ENCODE results near the gene SMTNL1. TPM values are rescaled to one million over a fixed set of nuclear protein-coding genes. Genes with fewer than 3 reads are reported as not detected.

Gene SMTNL1
- total and polyA plus RNA-seq, 9 of the 15 experiments (the other 6 are each of a cell fraction or from before 2014, with no cell fraction given) = not detected

DNA sequence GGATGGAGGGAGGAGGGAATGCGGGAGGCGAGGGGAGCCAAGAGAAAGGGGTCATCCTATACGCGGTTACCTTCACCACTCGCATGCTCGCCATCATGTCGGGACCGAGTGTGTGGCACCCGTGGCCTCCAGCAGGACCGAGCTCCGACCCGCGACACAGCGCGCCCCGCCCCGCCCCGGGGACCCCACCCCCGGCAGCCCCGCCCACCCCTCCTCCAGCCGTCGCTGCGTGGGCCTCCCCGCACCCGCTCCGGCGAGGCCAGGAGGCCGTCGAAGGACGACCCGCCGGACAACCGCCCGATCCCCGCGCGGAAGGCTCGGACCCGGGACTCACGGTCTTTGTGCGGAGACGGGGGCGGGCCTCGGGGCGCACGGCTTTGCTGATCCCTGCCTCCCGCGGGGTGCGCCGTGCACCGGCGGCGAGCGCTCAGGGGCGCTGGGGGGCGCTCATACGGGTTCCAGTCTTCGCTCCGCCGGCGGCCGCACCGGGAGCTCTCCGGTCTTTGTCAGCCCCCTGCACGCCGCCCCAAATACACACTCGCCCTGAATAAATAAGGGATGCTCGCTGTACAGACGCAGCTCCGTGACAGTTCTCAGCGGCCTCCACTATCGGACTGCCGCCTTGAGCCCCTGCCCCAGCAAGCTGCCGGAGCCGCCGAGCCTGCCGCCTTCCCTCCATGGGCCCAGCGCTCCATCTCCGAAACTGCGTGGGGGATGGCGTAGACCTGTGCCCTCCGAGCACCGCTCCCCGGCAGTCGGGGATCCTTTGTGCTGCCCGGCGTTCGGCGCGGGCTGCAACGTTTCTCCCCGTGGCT lies 30.3 kb downstream of the SMTNL1 start, which contains the start of gene UBE2L6 (continued):
- TF ChIP-seq CHD4 (IDR thresholded peaks at IDR 0.05; ENCODE audit: insufficient read depth, insufficient replicate concordance, low read depth, low read length, poor library complexity, severe bottlenecking) = no peak
- TF ChIP-seq ZNF324 (CRISPR knock-in tag; IDR thresholded peaks at IDR 0.05) = no peak
- no peak for TF ChIP-seq GMEB1 (CRISPR knock-in tag; IDR thresholded peaks at IDR 0.05)
- TF ChIP-seq NR3C1 (CRISPR knock-in tag; IDR thresholded peaks at IDR 0.05) = no peak
- no peak for TF ChIP-seq HLTF (IDR thresholded peaks at IDR 0.05)
- no peak for TF ChIP-seq POLR2AphosphoS2 (IDR thresholded peaks at IDR 0.05; ENCODE audit: low read length)
- TF ChIP-seq THRAP3 (IDR thresholded peaks at IDR 0.05; ENCODE audit: borderline replicate concordance) = no peak
- no peak for TF ChIP-seq ZNF436 (CRISPR knock-in tag; IDR thresholded peaks at IDR 0.05)
- TF ChIP-seq STAT5A (IDR thresholded peaks at IDR 0.05; ENCODE audit: borderline replicate concordance, low read length) = no peak
- TF ChIP-seq, protein P1, sequence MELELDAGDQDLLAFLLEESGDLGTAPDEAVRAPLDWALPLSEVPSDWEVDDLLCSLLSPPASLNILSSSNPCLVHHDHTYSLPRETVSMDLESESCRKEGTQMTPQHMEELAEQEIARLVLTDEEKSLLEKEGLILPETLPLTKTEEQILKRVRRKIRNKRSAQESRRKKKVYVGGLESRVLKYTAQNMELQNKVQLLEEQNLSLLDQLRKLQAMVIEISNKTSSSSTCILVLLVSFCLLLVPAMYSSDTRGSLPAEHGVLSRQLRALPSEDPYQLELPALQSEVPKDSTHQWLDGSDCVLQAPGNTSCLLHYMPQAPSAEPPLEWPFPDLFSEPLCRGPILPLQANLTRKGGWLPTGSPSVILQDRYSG (tag; conservative IDR thresholded peaks at IDR 0.05; ENCODE audit: low read depth) = no peak
- no peak for TF ChIP-seq TBP (optimal IDR thresholded peaks at IDR 0.05; ENCODE audit: low read depth, low read length)
- no peak for TF ChIP-seq TSC22D4 (tag; IDR thresholded peaks at IDR 0.05)
- no peak for TF ChIP-seq RHOXF2B (CRISPR knock-in tag; conservative IDR thresholded peaks at IDR 0.05)
- no peak for TF ChIP-seq NUFIP1 (IDR thresholded peaks at IDR 0.05; ENCODE audit: partially characterized antibody)
- 0 out of 2 replicates have a peak, but pooled peaks have one; percentile 53 for TF ChIP-seq IRF1 (CRISPR knock-in tag; IDR thresholded peaks at IDR 0.05; ENCODE audit: borderline replicate concordance)
- TF ChIP-seq, protein P2, sequence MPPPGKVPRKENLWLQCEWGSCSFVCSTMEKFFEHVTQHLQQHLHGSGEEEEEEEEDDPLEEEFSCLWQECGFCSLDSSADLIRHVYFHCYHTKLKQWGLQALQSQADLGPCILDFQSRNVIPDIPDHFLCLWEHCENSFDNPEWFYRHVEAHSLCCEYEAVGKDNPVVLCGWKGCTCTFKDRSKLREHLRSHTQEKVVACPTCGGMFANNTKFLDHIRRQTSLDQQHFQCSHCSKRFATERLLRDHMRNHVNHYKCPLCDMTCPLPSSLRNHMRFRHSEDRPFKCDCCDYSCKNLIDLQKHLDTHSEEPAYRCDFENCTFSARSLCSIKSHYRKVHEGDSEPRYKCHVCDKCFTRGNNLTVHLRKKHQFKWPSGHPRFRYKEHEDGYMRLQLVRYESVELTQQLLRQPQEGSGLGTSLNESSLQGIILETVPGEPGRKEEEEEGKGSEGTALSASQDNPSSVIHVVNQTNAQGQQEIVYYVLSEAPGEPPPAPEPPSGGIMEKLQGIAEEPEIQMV (tag; conservative IDR thresholded peaks at IDR 0.05; ENCODE audit: low read depth) = no peak
- TF ChIP-seq KAT8 (IDR thresholded peaks at IDR 0.05; ENCODE audit: low read depth) = no peak
- no peak for TF ChIP-seq ZNF384 (IDR thresholded peaks at IDR 0.05; ENCODE audit: low read depth, low read length)
- TF ChIP-seq, protein P3, sequence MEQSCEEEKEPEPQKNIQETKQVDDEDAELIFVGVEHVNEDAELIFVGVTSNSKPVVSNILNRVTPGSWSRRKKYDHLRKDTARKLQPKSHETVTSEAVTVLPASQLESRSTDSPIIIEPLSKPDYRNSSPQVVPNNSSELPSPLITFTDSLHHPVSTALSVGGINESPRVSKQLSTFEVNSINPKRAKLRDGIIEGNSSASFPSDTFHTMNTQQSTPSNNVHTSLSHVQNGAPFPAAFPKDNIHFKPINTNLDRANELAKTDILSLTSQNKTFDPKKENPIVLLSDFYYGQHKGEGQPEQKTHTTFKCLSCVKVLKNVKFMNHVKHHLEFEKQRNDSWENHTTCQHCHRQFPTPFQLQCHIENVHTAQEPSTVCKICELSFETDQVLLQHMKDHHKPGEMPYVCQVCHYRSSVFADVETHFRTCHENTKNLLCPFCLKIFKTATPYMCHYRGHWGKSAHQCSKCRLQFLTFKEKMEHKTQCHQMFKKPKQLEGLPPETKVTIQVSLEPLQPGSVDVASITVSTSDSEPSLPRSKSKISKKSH (CRISPR knock-in tag; IDR thresholded peaks at IDR 0.05) = no peak
- TF ChIP-seq ZNF274 (IDR thresholded peaks at IDR 0.05; ENCODE audit: borderline replicate concordance, low read depth, low read length) = no peak
- TF ChIP-seq ZNF24 (IDR thresholded peaks at IDR 0.05) = no peak
- TF ChIP-seq MCM2 (IDR thresholded peaks at IDR 0.05; ENCODE audit: low read depth) = no peak
- TF ChIP-seq ZNF3 (CRISPR knock-in tag; IDR thresholded peaks at IDR 0.05) = no peak

Data from K562 (cell line).